Neural cell (in vitro differentiated cells): ENCODE measurements around the gene RBP5. TPM values are rescaled to one million over a fixed set of nuclear protein-coding genes. Genes with fewer than 3 reads are reported as not detected.

Experiments
- H2AFZ ChIP-seq: fragments of 200-600, 300-800 bp; sonication (generic), shearing (Covaris generic); 2 replicates; pipeline ENCODE4 v1.6.0; 2014; ENCODE audit warnings: low read depth, mild to moderate bottlenecking, antibody characterized with exemption, low read length, moderate library complexity
- H3F3A ChIP-seq: fragments of 200-600 bp; shearing (Covaris generic); 2 replicates; pipeline ENCODE4 v1.6.1; 2016; ENCODE audit warnings: mild to moderate bottlenecking, moderate library complexity, mixed read lengths, antibody characterized with exemption, low read length; ENCODE audit not compliant: insufficient read depth, poor library complexity, severe bottlenecking
- H3K27ac ChIP-seq: fragments of 200-600, 300-800 bp; sonication (generic), shearing (Covaris generic); 2 replicates; pipeline ENCODE4 v1.5.1; 2014; ENCODE audit warnings: mild to moderate bottlenecking, low read length, moderate library complexity
- H3K27me3 ChIP-seq: fragments of 300-800, 200-600 bp; sonication (generic), shearing (Covaris generic); 2 replicates; pipeline ENCODE4 v1.6.0; 2014; ENCODE audit warnings: mild to moderate bottlenecking, low read depth, low read length, moderate library complexity; ENCODE audit not compliant: insufficient read depth
- H3K36me3 ChIP-seq: fragments of 300-800, 200-600 bp; sonication (generic), shearing (Covaris generic); 2 replicates; pipeline ENCODE4 v1.5.1; 2014; ENCODE audit warnings: mild to moderate bottlenecking, antibody characterized with exemption, low read length, moderate library complexity; ENCODE audit not compliant: insufficient read depth
- H3K4me2 ChIP-seq: fragments of 300-800, 200-600 bp; sonication (generic), shearing (Covaris generic); 2 replicates; pipeline ENCODE4 v1.6.0; 2014; ENCODE audit warnings: mild to moderate bottlenecking, low read length
- H3K4me3 ChIP-seq: fragments of 300-800, 200-600 bp; sonication (generic), shearing (Covaris generic); 2 replicates; pipeline ENCODE4 v1.5.1; 2014; ENCODE audit warnings: mild to moderate bottlenecking, low read length, moderate library complexity
- H3K79me2 ChIP-seq: fragments of 200-600 bp; shearing (Covaris generic); replicated peaks from 2 replicates; pipeline ENCODE4 v1.6.0; 2014; ENCODE audit warnings: mild to moderate bottlenecking, low read length, moderate library complexity; ENCODE audit not compliant: insufficient read depth
- H3K9ac ChIP-seq: fragments of 300-800, 200-600 bp; sonication (generic), shearing (Covaris generic); 2 replicates; pipeline ENCODE4 v1.6.1; 2016; ENCODE audit warnings: mild to moderate bottlenecking, low read length, mixed read lengths
- H3K9me2 ChIP-seq: fragments of 200-600 bp; shearing (Covaris generic); 2 replicates; pipeline ENCODE4 v1.6.1; 2016; ENCODE audit warnings: mild to moderate bottlenecking, low read length, mixed read lengths; ENCODE audit not compliant: insufficient read depth
- H3K9me3 ChIP-seq: fragments of 200-600, 300-800 bp; sonication (generic), shearing (Covaris generic); 2 replicates; pipeline ENCODE4 v1.6.1; 2016; ENCODE audit warnings: mild to moderate bottlenecking, mixed run types, low read length, moderate library complexity, mixed read lengths
- H4K20me1 ChIP-seq: fragments of 200-600 bp; shearing (Covaris generic); 2 replicates; pipeline ENCODE4 v1.6.1; 2016; ENCODE audit warnings: mild to moderate bottlenecking, mixed run types; ENCODE audit not compliant: insufficient read depth
- CTCF ChIP-seq: fragments of 450-650 bp; IDR thresholded peaks from 2 replicates; pipeline ENCODE4 v1.5.1; 2014; ENCODE audit warnings: antibody characterized with exemption, mild to moderate bottlenecking, moderate library complexity; ENCODE audit not compliant: poor library complexity, severe bottlenecking
- EP300 ChIP-seq: fragments of 450-650 bp; conservative IDR thresholded peaks from 2 replicates; pipeline ENCODE4 v1.6.1; 2014; ENCODE audit warnings: antibody characterized with exemption, mild to moderate bottlenecking, moderate library complexity; ENCODE audit not compliant: poor library complexity, severe bottlenecking
- EZH2 ChIP-seq: fragments of 200-600, 300-800 bp; shearing (Covaris generic), sonication (generic); IDR thresholded peaks from 2 replicates; pipeline ENCODE4 v1.6.1; 2014; ENCODE audit warnings: antibody characterized with exemption, low read length, borderline replicate concordance, mild to moderate bottlenecking; ENCODE audit not compliant: insufficient read depth, poor library complexity, severe bottlenecking
- MXI1 ChIP-seq: fragments of 450-650 bp; conservative IDR thresholded peaks from 2 replicates; pipeline ENCODE4 v1.6.1; 2014; ENCODE audit warnings: antibody characterized with exemption, mild to moderate bottlenecking; ENCODE audit not compliant: poor library complexity, severe bottlenecking
- POLR2AphosphoS5 ChIP-seq: IDR thresholded peaks from 2 replicates; pipeline ENCODE4 v1.6.1; 2012
- RAD21 ChIP-seq: fragments of 450-650 bp; conservative IDR thresholded peaks from 2 replicates; pipeline ENCODE4 v1.6.1; 2014; ENCODE audit warnings: antibody characterized with exemption, mild to moderate bottlenecking, moderate library complexity
- REST ChIP-seq: IDR thresholded peaks from 2 replicates; pipeline ENCODE4 v1.6.1; 2012; ENCODE audit warnings: borderline replicate concordance
- SMC3 ChIP-seq: fragments of 450-650 bp; conservative IDR thresholded peaks from 2 replicates; pipeline ENCODE4 v1.6.1; 2014; ENCODE audit warnings: antibody characterized with exemption, mild to moderate bottlenecking, moderate library complexity; ENCODE audit not compliant: poor library complexity
- TAF1 ChIP-seq: IDR thresholded peaks from 2 replicates; pipeline ENCODE4 v1.6.1; 2012; ENCODE audit warnings: low read depth
- polyA plus RNA-seq: library from polyadenylated mRNA; depleted of rRNA; stranded (reverse); fragments of >200 nt; gene quantifications from 2 replicates; pipeline ENCODE4 v1.2.3, GENCODE V29; 2014

Gene RBP5
- polyA plus RNA-seq, 1 donor from 2014 or later = 1.9 TPM

- H3K79me2 ChIP-seq = no peaks in the 10 kb centered on the region
- no peaks in the 10 kb centered on the region for H4K20me1 ChIP-seq
- H3K9ac ChIP-seq = no peak overlapping the region
- no peak for TF ChIP-seq RAD21
- TF ChIP-seq MXI1 = no peak
- TF ChIP-seq POLR2AphosphoS5 = no peak
- no peak for TF ChIP-seq EZH2
- TF ChIP-seq SMC3 = no peak
- no peak for TF ChIP-seq CTCF
- TF ChIP-seq REST = no peak
- no peak for TF ChIP-seq EP300
- TF ChIP-seq TAF1 = no peak
- H3K27me3 ChIP-seq = no peaks in the 10 kb centered on the region
- H3K4me3 ChIP-seq = no peak overlapping the region
- H3K36me3 ChIP-seq = no peaks in the 10 kb centered on the region
- no peaks in the 10 kb centered on the region for H3K9me2 ChIP-seq
- no peak overlapping the region for H3K4me2 ChIP-seq
- no peaks in the 10 kb centered on the region for H3K9me3 ChIP-seq
- H2AFZ ChIP-seq = no peak overlapping the region
- H3K27ac ChIP-seq = no peak overlapping the region
- no peaks in the 10 kb centered on the region for H3F3A ChIP-seq
Measured at GRCh38 chr12:7118881-7119280, 9.8 kb downstream of the RBP5 start.

GRCh38 chr12:7117670-7118069 lies 11.0 kb downstream of the RBP5 start:
- Histone ChIP-seq H3K27ac (no peak overlapping the region), H2AFZ (no peak overlapping the region), H3K27me3 (no peaks in the 10 kb centered on the region), H3K36me3 (no peaks in the 10 kb centered on the region), H3K4me2 (no peak overlapping the region), H3K79me2 (no peaks in the 10 kb centered on the region), H4K20me1 (no peaks in the 10 kb centered on the region), H3K9me3 (no peaks in the 10 kb centered on the region), H3F3A (no peaks in the 10 kb centered on the region), H3K9me2 (no peaks in the 10 kb centered on the region), H3K9ac (no peak overlapping the region), H3K4me3 (no peak overlapping the region)
- TF ChIP-seq REST (no peak), RAD21 (no peak), EZH2 (no peak), EP300 (no peak), SMC3 (no peak)
